H4 (cell line): Measurements from ENCODE around the gene OR2T35. TPM values are rescaled to one million over a fixed set of nuclear protein-coding genes. Genes with fewer than 3 reads are reported as not detected.

Experiments
- DNase-seq: peaks from one replicate; pipeline ENCODE4 v3.0.0-alpha.2; 2015; ENCODE audit warnings: low spot score
- total RNA-seq: library from RNA; depleted of rRNA; stranded (reverse); fragments of >200 nt; shearing (Covaris generic); gene quantifications from 2 replicates; pipeline ENCODE4 v1.2.3, GENCODE V29; 2014; rRNA removed

OR2T35 gene
- total RNA-seq, 1 experiment from 2014 or later, result not detected

DNA sequence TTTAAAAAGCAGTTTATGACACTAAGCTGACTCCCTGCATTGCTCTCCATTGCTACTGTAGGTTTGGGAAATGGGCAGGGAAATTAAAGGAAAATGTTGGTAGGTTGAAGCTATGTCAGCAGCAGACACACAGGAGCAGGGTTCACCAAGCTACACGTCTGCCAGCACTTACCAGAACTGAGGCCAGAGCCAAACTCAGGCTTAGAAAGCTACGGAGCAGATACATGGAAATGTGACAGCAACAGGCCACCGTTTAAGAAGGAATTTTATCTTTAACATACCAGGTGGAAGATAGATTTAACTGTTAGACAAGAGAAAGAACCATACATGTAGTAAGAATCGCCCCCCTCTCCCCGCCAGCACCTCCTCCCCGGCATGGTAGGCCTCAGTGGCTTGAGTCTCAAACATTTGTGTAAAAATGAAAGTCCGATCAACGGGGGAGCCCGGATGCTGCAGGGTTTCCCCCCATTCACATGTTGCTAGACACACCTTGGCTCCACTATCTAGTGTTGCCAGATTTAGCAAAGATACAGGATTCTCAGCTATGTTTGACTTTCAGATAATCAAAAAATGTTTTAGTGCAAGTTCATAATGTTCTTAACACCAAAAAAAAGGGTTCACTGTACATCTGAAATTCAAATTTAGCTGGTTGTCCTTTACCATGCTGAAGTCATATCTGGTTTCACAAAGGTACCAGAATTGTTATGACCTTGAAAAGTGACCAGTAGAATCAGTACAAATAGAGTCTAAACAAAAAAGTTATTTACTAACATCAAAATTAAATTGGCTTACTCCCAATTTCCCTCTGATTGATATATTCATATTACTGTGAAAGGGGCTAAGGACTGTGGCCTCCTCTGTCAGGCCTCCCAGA lies 16.9 kb downstream of the OR2T35 start:
- no peak for DNase-seq

DNA sequence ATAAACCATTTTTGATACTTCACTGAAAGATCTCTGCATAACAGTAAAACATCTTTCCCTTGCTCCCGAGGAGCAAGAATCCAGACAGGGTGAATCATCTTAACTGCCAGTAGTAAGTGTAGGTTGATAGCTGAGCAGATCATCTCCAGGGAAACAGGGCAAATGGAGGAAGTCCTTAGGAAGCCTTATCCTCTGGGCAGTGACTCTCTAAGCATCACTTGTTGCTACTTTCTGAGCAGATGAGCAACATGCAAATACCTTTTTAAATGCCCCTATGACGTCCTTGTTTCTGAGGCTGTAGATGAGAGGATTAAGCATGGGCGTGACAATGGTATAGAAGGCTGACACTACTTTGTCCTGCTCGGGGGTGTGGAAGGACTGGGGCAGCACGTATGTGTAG lies 19.1 kb downstream of the OR2T35 start:
- DNase-seq, result no peak

DNA sequence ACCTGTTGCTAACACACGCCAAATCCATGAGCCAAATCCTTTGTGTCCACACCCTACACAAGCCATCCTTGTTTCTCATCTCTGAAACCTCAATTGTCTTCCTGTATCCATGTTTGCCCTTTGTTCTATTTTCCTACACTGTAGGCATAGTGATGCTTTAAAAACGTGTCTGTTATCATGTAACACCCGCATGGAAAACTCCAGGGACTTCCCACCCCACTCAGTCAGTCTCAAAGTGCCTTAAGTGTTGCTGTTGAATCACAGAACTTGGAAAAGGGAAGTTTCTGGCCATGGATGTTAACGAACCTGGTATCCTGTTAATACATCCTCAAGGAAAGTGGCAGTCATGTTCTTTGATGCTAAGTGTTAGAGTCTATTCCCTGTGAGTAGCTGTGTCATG lies 19.9 kb downstream of the OR2T35 start:
- no peak for DNase-seq

DNA sequence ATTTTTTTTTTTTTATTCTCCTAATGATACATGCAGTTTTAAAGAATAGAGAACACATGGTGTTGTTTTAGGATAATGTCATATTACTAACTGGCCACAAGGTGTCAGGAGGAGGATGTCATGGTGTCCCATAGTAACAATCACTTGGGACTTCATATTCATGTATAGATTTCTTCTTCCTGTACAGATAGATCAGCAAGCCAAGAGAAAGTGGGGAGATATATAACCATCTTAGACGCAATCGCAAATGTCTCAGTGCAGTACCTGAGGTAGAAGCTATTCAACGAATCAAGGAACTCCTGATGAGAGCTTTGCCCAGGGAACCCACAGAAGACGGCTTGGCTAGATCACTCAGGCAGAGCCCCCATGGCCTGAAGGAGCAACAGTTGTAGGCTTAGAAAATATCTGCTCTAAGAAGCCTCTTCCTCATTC lies 22.5 kb downstream of the OR2T35 start:
- DNase-seq, result peak; percentile 37

DNA sequence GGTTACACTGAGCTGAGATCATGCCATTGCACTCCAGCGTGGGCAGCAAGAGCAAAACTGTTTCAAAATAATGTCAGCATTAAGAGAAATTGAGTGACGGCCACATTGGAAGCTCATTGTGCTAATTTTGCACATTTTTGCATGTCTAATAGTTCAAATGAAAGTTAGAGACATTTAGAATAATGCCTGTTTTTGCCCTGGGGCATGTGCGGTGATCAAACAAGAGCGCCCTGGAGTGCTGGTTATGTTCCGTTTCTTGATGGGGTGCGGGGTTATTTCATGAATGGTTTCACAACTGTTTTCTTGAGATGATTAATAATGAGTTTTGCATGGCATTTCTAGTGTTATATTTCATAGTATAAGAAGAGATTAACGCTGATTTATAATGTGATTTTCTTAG lies 23.3 kb downstream of the OR2T35 start:
- no peak for DNase-seq

DNA sequence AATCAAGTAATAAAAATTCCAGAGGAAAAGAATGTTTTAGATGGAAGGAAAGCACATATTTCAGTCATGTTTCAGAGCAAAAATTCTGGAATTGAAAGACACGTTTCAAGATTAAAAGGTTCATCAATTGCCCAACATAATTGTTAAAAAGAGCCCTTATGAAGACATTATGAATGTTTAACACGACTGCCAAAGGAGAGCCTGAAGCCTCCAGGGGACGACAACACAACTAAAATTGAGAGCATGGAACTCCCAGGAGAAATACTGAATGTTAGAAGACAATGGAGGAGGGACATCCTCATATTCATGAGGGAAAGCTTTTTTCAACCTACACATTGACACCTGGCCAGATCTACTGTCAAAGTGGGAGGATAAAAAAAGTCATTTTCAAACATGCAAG lies 26.2 kb downstream of the OR2T35 start:
- DNase-seq, result peak; percentile 21

DNA sequence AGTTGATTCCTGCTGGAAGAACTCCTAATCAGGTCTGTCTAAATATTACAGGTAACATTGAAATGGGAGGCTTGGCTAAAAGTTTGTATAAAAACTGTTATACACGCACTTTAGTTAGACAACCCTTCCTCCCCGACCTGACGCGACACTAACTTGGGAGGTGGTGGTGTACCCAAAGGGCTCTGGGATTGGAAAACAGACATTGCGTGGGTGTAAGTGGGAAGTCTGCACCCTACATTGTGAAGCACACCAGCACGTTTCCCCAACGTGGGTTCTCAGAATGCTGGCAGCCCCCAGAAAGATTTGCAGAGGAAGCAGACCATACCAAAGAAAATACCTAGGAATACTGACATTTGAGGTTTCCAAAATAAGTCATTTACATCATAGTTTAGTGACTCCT lies 27.0 kb downstream of the OR2T35 start:
- DNase-seq, result no peak

DNA sequence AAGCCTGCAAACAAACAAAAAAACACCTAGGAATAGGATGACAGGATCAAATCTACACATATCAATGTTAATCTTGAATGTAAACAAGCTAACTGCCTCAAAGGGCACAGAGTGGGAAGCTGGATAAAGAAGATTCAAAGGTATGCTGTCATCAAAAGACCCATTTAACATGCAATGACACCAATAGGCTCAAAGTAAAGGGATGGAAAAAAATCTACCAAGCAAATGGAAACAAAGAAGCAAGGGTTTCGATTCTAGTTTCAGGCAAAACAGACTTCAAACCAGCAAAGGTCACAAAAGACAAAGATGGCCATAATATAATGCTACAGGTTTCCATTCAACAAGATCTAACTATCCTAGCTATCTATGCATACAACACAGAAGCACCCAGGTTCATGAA lies 31.3 kb downstream of the OR2T35 start:
- DNase-seq, result no peak

DNA sequence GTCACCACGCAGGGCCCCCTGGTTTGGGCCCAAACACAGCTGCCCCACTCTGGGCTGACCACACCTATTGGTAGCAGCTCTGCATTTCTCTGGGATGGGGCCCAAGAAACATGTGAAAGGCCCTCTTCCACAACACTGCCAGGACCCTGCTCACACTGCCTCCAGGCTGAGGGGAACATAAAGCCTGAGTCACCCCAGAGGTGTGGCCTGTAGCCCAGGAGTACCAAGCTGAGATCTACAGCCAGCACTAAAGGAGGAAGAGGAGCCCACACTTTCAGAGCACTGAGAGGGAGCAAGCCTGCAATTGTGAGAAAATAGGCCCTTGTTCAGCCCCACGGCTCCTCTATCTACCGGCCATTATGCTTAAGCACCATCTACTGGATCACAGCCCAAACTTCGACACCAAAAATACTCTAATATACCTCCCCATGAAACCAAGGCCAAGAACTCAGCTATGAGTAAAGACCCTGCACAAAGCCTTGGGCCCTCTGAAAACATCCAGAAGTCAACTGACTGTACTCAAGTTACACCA lies 33.1 kb downstream of the OR2T35 start:
- peak; percentile 29 for DNase-seq

DNA sequence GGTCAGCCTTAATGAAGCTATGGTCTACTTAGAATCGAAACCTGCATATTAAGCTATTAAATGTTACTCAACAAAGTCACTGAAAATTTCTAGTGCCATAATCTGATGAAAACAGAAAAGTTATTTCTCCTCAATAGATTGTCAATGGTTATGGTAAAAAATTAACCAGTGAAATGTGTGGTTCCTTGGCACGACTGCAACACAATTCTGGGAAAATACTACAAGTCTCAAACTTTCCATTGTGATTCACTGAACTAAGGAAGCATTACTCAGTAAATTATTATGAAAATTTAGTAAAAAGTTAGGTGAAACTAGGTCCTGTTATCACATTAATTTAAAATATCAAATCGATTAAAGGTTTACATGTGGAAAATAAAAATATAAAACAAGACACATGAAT lies 34.8 kb downstream of the OR2T35 start:
- DNase-seq, result no peak

DNA sequence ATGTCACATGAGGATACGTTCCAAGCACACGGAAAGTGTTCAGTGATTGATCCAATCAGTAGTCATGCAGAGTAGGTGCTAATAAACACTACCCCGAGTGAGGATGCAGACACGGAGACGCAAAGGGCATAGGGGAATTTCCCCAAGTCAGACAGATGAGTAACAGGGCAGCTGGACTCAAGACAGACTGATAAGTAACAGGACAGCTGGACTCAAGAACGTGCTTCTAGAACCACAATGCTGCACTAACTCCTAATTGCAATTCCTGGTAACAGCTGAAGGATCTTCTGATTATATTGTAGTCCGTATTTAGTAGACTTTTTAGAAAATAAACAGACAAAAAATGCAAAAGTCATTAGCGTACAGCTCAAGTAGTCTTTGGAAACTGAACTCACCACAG lies 45.7 kb downstream of the OR2T35 start:
- DNase-seq, result no peak

DNA sequence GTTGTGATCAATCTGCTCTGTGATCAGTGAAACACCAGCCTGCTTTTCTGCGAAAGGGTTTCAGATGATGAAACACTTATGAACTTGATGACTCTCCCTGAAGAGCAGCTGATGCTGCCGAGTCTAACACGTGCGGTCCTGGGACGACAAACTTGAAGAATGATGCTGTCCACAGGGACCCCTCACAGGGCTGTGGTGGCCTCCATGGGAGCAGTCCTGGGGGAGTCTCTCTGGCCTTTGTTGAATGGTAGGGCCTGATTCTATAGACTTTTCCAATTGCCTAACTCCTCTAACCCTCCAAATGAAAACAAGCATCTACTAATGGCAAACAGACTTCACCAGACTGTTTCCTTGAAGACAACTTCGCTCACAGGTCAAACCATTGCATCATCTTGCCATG lies 47.5 kb downstream of the OR2T35 start, which contains the start of gene OR2T10:
Gene OR2T10 (minus strand): TSS at position 112 of the 400 bp plus-strand sequence. CDS start 3,932 bp downstream, outside the sequence.
- DNase-seq, result no peak

DNA sequence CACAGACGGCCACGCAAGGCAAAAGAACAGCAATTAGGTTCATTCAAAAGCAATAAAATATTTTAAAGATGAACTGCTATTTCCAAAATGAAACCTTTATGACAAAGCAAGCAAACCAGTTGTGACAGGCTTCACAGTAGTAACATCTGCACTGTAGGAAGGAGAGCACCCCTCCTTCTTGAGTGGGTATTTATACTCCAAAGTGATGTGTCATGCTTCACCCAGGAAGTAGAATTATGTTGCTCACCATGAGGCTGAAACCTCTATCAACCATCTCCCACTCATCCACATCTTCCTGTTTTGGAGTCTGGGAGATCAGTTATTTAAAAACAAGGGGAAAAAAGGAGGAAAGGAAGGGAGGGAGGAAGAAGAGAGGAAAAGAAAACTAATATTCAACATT lies 48.5 kb downstream of the OR2T35 start:
- peak; percentile 36 for DNase-seq

DNA sequence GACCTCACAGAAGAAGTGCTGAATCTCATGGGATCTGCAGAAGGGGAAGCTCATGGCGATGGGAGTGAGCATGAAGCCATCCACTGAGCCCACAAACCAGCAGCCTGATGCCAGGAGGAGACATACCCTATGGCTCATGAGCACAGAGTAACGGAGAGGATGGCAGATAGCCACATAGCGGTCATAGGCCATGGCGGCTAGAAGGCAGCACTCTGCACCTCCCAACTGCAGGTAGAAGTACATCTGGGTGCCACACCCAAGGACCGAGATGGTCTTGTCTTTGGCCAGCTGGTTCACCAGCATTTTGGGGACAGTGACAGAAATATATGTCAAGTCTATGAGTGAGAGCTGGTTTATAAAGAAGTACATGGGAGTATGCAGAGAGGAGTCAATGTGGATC lies 51.9 kb downstream of the OR2T35 start:
- DNase-seq, result no peak

DNA sequence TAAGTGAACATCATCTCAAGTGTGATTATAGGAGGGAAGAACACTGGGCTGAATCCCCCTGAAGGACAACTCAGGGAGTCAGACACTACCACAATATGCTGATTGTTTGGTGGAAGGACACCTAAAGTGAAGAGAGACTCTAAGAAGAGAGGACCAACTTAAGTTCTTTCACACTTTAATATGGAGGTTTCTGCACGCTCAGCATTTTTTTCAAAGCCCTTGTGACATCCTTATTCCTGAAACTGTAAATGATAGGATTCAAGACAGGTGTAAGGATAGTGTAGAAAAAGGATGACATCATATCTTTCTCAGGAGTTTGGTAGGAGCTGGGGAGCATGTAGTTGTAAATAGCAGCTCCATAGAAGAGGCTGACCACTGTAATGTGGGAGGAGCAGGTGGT lies 52.4 kb downstream of the OR2T35 start:
- no peak for DNase-seq

DNA sequence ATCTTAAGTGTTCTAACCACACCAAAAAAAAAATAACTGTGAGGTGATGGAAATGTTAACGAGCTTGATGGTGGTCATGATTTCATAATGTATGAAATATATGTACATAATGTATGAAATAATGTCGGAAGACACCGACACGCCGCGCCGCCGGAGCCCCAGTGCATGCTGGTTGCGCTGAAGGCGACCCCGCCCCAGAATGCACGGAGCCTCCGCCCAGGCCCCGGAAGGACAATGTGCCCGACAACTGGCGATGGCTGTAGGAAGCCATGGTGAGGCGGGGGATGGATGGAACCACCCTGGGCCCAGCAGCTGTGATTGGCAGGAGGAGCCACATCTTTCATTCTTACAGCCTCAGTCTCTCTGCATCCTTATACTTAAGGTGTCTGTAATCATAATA lies 55.0 kb downstream of the OR2T35 start:
- DNase-seq, result no peak

DNA sequence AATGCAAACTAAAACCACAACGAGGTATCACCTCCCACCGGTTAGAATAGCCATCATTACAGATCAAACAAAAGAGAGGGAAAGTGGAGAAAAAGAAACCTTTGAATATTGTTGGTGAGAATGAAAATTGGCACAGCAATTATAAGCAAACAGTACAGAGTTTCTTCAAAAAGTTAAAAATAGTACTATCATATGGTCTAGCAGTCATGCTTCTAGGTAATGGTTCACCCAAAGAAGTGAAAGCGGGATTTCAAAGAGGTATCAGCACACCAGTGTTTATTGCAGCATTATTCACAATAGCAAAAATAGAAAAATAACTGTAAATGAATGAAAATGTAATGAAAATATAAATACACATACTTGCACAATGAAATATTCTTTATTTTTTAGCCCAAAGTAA lies 55.7 kb downstream of the OR2T35 start:
- no peak for DNase-seq

Other genes starting within 250 kb of the OR2T35 start
- not detected in 2 replicates for gene OR2T1, start 242.2 kb downstream of the OR2T35 start, total RNA-seq
- not detected in 2 replicates for gene OR2T2, start 199.6 kb downstream of the OR2T35 start, total RNA-seq
- not detected in 2 replicates for gene OR2T3, start 171.9 kb downstream of the OR2T35 start, total RNA-seq
- gene OR2T5, start 156.7 kb downstream of the OR2T35 start, total RNA-seq, result not detected in 2 replicates
- not detected in 2 replicates for gene OR2G6, start 137.2 kb downstream of the OR2T35 start, total RNA-seq
- not detected in 2 replicates for gene OR2T29, start 82.5 kb downstream of the OR2T35 start, total RNA-seq
- gene OR2T34, start 70.5 kb downstream of the OR2T35 start, total RNA-seq, result not detected in 2 replicates
- not detected in 2 replicates for gene OR2T10, start 47.6 kb downstream of the OR2T35 start, total RNA-seq
- not detected in 2 replicates for gene OR2T11, start 10.2 kb downstream of the OR2T35 start, total RNA-seq
- gene OR2T27, start 10.2 kb upstream of the OR2T35 start, total RNA-seq, result not detected in 2 replicates
- gene OR14I1, start 57.5 kb upstream of the OR2T35 start, total RNA-seq, result not detected in 2 replicates
- gene LYPD8, start 110.5 kb upstream of the OR2T35 start, total RNA-seq, result 3.3 and 5.1 TPM in 2 replicates
- 9.1 and 10.0 TPM in 2 replicates for gene SH3BP5L, start 180.6 kb upstream of the OR2T35 start, total RNA-seq
- gene ZNF672, start 192.9 kb upstream of the OR2T35 start, total RNA-seq, result 14.4 and 14.7 TPM in 2 replicates
- gene ZNF692, start 213.8 kb upstream of the OR2T35 start, total RNA-seq, result 5.2 and 5.3 TPM in 2 replicates